Measurements from ENCODE around the gene RPL3. TPM values are rescaled to one million over a fixed set of nuclear protein-coding genes. Genes with fewer than 3 reads are reported as not detected.

Gene RPL3
- total RNA-seq, 1 donor from 2014 or later: 3,145 TPM

- peak; percentile 47 for DNase-seq (ENCODE audit: low read depth)
These were observed 36.6 kb downstream of the RPL3 start for GRCh38 chr22:39282645-39283321.

- no peak for DNase-seq (ENCODE audit: low read depth)
These were observed 38.3 kb downstream of the RPL3 start for GRCh38 chr22:39281126-39281525.

- DNase-seq (ENCODE audit: low read depth): no peak
These were observed 39.2 kb downstream of the RPL3 start for GRCh38 chr22:39280250-39280649.

- no peak for DNase-seq (ENCODE audit: low read depth)
These were observed 40.1 kb downstream of the RPL3 start for GRCh38 chr22:39279170-39279850.

- no peak for DNase-seq (ENCODE audit: low read depth)
These were observed 41.4 kb downstream of the RPL3 start for GRCh38 chr22:39278040-39278439.

GRCh38 chr22:39277142-39277607 is 42.2 kb downstream of the RPL3 start:
- peak; percentile 55 for DNase-seq (ENCODE audit: low read depth)

GRCh38 chr22:39276440-39277141 is 42.8 kb downstream of the RPL3 start:
- DNase-seq (ENCODE audit: low read depth): no peak

- DNase-seq (ENCODE audit: low read depth): no peak
These were observed 43.5 kb downstream of the RPL3 start for GRCh38 chr22:39275814-39276439.

- DNase-seq (ENCODE audit: low read depth): no peak
These were observed 45.2 kb downstream of the RPL3 start for GRCh38 chr22:39273950-39274887.

- DNase-seq (ENCODE audit: low read depth): no peak
These were observed 48.6 kb downstream of the RPL3 start for GRCh38 chr22:39270792-39271191.

GRCh38 chr22:39270280-39270679 is 49.1 kb downstream of the RPL3 start:
- no peak for DNase-seq (ENCODE audit: low read depth)

- DNase-seq (ENCODE audit: low read depth): no peak
These were observed 50.2 kb downstream of the RPL3 start for GRCh38 chr22:39269095-39269790.

GRCh38 chr22:39268645-39269044 is 50.8 kb downstream of the RPL3 start:
- no peak for DNase-seq (ENCODE audit: low read depth)

- DNase-seq (ENCODE audit: low read depth): no peak
These were observed 51.4 kb downstream of the RPL3 start for GRCh38 chr22:39267974-39268373.

GRCh38 chr22:39266398-39267030 is 52.9 kb downstream of the RPL3 start:
- DNase-seq (ENCODE audit: low read depth): no peak

- DNase-seq (ENCODE audit: low read depth): no peak
These were observed 54.1 kb downstream of the RPL3 start for GRCh38 chr22:39265143-39265886.

GRCh38 chr22:39264349-39265038 is 54.9 kb downstream of the RPL3 start:
- no peak for DNase-seq (ENCODE audit: low read depth)

- no peak for DNase-seq (ENCODE audit: low read depth)
These were observed 55.6 kb downstream of the RPL3 start for GRCh38 chr22:39263626-39264348.
